Gastrocnemius medialis (tissue), 4 donors: ENCODE data around the gene BCL2L1.

Experiments used
- POLR2A ChIP-seq, 2 donors: fragments of 450-650 bp; IDR thresholded peaks; one replicate each; pipeline ENCODE4 v1.6.1; 2017; ENCODE audit warnings: antibody characterized with exemption in 2 of 2, mild to moderate bottlenecking in 2 of 2, moderate library complexity in 2 of 2
- TF ChIP-seq, protein P1 (sequence below), 5 experiments: fragments of 450-650 bp in 3 of 5; fragments of 200-600 bp in 2 of 5; sonication (generic) in 2 of 5; IDR thresholded peaks in 4 of 5; conservative IDR thresholded peaks in 1 of 5; 1 replicate in 4 of 5; 2 replicates in 1 of 5; pipeline ENCODE4 v1.5.1; 2016 to 2019; ENCODE audit warnings: antibody characterized with exemption in 5 of 5, mild to moderate bottlenecking in 3 of 5, moderate library complexity in 3 of 5

DNA sequence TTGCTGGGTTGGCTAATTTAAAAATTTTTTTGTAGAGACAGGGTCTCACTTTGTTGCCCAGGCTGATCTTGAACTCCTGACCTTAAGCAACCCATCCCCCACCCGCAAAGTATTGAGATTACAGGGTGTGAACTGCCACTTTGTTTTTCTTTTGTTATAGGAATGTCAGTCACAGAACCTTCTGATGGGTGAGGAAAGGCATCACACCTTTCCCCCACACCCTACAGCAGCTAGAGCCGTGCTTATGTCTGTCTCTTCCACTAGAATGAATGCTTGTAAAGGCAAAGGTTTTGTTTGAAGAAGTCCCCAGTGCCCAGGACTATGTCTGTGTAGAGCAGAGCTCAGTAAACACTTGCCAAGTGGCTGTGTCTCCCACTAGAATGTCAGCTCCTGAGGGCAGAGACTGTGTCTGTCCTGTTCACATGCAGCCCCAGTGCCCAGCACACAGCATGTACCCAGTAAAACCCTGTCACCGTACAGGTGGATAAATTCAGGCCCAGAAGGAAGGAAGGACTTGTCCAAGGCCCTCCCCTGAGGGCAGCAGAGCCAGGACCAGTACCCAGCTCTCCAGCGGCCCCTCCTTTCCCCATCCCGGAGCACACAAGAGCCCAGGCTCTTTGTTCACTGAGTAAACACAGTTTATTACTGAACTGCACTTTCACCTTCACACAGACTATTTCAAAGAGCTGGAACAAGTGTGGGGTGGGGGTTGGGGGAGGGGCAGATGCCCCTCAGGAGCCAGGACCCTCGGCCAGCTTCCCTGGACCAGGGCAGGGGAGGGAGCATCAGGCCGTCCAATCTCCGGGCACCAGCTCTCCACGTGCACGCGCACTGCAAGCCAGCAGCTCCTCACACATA, 58.6 kb downstream of the BCL2L1 start:
- TF ChIP-seq, protein P1, sequence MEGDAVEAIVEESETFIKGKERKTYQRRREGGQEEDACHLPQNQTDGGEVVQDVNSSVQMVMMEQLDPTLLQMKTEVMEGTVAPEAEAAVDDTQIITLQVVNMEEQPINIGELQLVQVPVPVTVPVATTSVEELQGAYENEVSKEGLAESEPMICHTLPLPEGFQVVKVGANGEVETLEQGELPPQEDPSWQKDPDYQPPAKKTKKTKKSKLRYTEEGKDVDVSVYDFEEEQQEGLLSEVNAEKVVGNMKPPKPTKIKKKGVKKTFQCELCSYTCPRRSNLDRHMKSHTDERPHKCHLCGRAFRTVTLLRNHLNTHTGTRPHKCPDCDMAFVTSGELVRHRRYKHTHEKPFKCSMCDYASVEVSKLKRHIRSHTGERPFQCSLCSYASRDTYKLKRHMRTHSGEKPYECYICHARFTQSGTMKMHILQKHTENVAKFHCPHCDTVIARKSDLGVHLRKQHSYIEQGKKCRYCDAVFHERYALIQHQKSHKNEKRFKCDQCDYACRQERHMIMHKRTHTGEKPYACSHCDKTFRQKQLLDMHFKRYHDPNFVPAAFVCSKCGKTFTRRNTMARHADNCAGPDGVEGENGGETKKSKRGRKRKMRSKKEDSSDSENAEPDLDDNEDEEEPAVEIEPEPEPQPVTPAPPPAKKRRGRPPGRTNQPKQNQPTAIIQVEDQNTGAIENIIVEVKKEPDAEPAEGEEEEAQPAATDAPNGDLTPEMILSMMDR (IDR thresholded peaks at IDR 0.05 in 4 of 5, conservative IDR thresholded peaks at IDR 0.05 in 1 of 5) = no peak
- no peak for TF ChIP-seq POLR2A (IDR thresholded peaks at IDR 0.05)
